Measurements from ENCODE around the gene PLEKHA6. TPM values are rescaled to one million over a fixed set of nuclear protein-coding genes. Genes with fewer than 3 reads are reported as not detected.

The PLEKHA6 gene
- total and polyA plus RNA-seq, 2 of the 8 experiments (the other 6 are each of a cell fraction or from before 2014, with no cell fraction given) = 4.8 to 20.2 TPM

- Histone ChIP-seq H4K20me1 (replicated peaks in 1 of 2; ENCODE audit: control insufficient read depth in 1 of 2, insufficient read depth in 2 of 2, low read length in 2 of 2) (no peaks in the 10 kb centered on the region), H3K79me2 (ENCODE audit: control insufficient read depth in 1 of 2, insufficient read depth in 2 of 2, low read length in 2 of 2) (no peaks in the 10 kb centered on the region), H3K9ac (replicated peaks in 1 of 4; ENCODE audit: extremely low read depth in 1 of 4, low read depth in 3 of 4, low read length in 3 of 4) (no peak overlapping the region), H3K23ac (ENCODE audit: insufficient read length) (no peak overlapping the region), H2BK20ac (ENCODE audit: low read length) (no peak overlapping the region), H3K18ac (ENCODE audit: extremely low read depth, low read length) (no peak overlapping the region), H3K27me3 (replicated peaks in 1 of 4; ENCODE audit: control insufficient read depth in 3 of 4, extremely low read depth in 1 of 4, insufficient read depth in 3 of 4, low read length in 3 of 4) (peaks cover 3 to 37% (median 22%) of the 10 kb centered on the region in 4 experiments), H3K27ac (ENCODE audit: low read depth, low read length) (no peak overlapping the region), H3K4me1 (replicated peaks in 1 of 4; ENCODE audit: control insufficient read depth in 3 of 4, insufficient read depth in 4 of 4, low read length in 3 of 4) (peaks cover 0 to 4% (median 1%) of the 10 kb centered on the region in 4 experiments; a peak in 6 of 7 replicates), H4K5ac (ENCODE audit: insufficient read length, low read depth, low read length) (no peak overlapping the region), H2BK120ac (replicated peaks; ENCODE audit: low read depth, low read length) (no peak overlapping the region), H3K36me3 (ENCODE audit: control insufficient read depth in 2 of 4, insufficient read depth in 4 of 4, low read length in 3 of 4) (no peaks in the 10 kb centered on the region), H2BK5ac (ENCODE audit: low read depth, low read length) (no peak overlapping the region), H2AFZ (ENCODE audit: low read length) (no peak overlapping the region), H3K79me1 (ENCODE audit: low read depth, low read length) (no peaks in the 10 kb centered on the region), H2BK15ac (ENCODE audit: low read length) (no peak overlapping the region), H2BK12ac (ENCODE audit: low read depth, low read length) (no peak overlapping the region), H3K4me3 (ENCODE audit: extremely low read depth in 1 of 4, insufficient read depth in 2 of 4, low read depth in 3 of 4, low read length in 4 of 4) (no peak overlapping the region), H3K4ac (replicated peaks; ENCODE audit: insufficient read length, low read depth, low read length) (no peak overlapping the region), H3K4me2 (ENCODE audit: insufficient read depth in 1 of 2, low read depth in 2 of 2, low read length in 2 of 2) (no peak overlapping the region), H3K9me3 (ENCODE audit: insufficient read depth in 2 of 2, low read depth in 1 of 2, low read length in 1 of 2) (no peaks in the 10 kb centered on the region), H4K8ac (ENCODE audit: extremely low read depth, insufficient read depth, low read length) (no peak overlapping the region), H3K23me2 (ENCODE audit: low read depth, low read length) (peaks cover 8% of the 10 kb centered on the region), H3K14ac (ENCODE audit: insufficient read length) (no peak overlapping the region), H2AK5ac (ENCODE audit: low read depth, low read length) (no peak overlapping the region), H4K91ac (replicated peaks; ENCODE audit: insufficient read length, low read length) (no peak overlapping the region), H3K56ac (replicated peaks; ENCODE audit: insufficient read length, low read depth, low read length) (no peak overlapping the region)
- FAIRE-seq (no peak), DNase-seq (ENCODE audit: low read depth in 1 of 2, low spot score in 2 of 2) (no peak)
- WGBS, 2 experiments (ENCODE audit: extremely low coverage in 1 of 2, insufficient coverage in 1 of 2, insufficient read length in 1 of 2, insufficient replicate concordance in 2 of 2, low coverage in 1 of 2, low lambda C conversion rate in 2 of 2, missing lambda C conversion rate in 1 of 2) = 95% methylated on average over 4 of the region's 4 CpGs; no CpG with 5 or more reads in 1 of the 2 experiments
- ChIA-PET POLR2A (ENCODE audit: partially characterized antibody) (no interaction called here), CTCF (ENCODE audit: partially characterized antibody) (interaction anchor here (1.0 to 11.3 kb wide), 7 partner anchors 13 to 167 kb away, joined by 3 to 107 read pairs (median 4); partner anchors contain the start of genes GOLT1A and PLEKHA6)
- TF ChIP-seq TBP (IDR thresholded peaks at IDR 0.05; ENCODE audit: low read depth, low read length) = no peak
- TF ChIP-seq CBX8 (IDR thresholded peaks at IDR 0.05; ENCODE audit: borderline replicate concordance, low read depth, low read length) = no peak
- no peak for TF ChIP-seq KDM5A (IDR thresholded peaks at IDR 0.05; ENCODE audit: low read length)
- TF ChIP-seq SIRT6 (IDR thresholded peaks at IDR 0.05; ENCODE audit: low read length) = no peak
- no peak for TF ChIP-seq TAF7 (optimal IDR thresholded peaks at IDR 0.05; ENCODE audit: borderline replicate concordance, low read depth, low read length)
- no peak for TF ChIP-seq RXRA (IDR thresholded peaks at IDR 0.05; ENCODE audit: insufficient read depth, low read depth, low read length)
- no peak for TF ChIP-seq ASH2L (IDR thresholded peaks at IDR 0.05; ENCODE audit: low read length)
- no peak for TF ChIP-seq YY1 (IDR thresholded peaks at IDR 0.05; ENCODE audit: low read depth, low read length)
- TF ChIP-seq GABPA (IDR thresholded peaks at IDR 0.05; ENCODE audit: borderline replicate concordance, insufficient read depth, low read length) = no peak
- TF ChIP-seq RFX5 (IDR thresholded peaks at IDR 0.05; ENCODE audit: borderline replicate concordance, low read depth, low read length) = no peak
- no peak for TF ChIP-seq SAP30 (IDR thresholded peaks at IDR 0.05; ENCODE audit: insufficient read depth, insufficient replicate concordance, low read length)
- TF ChIP-seq HDAC2 (IDR thresholded peaks at IDR 0.05; ENCODE audit: borderline replicate concordance in 1 of 2, low read depth in 2 of 2, low read length in 2 of 2) = no peak
- no peak for TF ChIP-seq MAX (IDR thresholded peaks at IDR 0.05)
- no peak for TF ChIP-seq NRF1 (IDR thresholded peaks at IDR 0.05; ENCODE audit: low read depth, low read length)
These were observed 14.2 kb upstream of the PLEKHA6 start for GRCh38 chr1:204373911-204374310.
